Activated CD4-positive, alpha-beta T cell treated with anti-CD3 and anti-CD28 coated beads, Interleukin-2, Interleukin-6, amounts not matched to agents 100 ng/mL and 50 ng/mL, durations not matched to agents 16 hours and 8 hours (primary cell): ENCODE measurements around the gene HIPK2.

ENCODE experiments used
- DNase-seq: peaks from one replicate; pipeline ENCODE4 v3.0.0-alpha.2; 2020

The HIPK2 gene

GRCh38 chr7:139750459-139751095, 27.2 kb downstream of the HIPK2 start:
- no peak for DNase-seq

DNA sequence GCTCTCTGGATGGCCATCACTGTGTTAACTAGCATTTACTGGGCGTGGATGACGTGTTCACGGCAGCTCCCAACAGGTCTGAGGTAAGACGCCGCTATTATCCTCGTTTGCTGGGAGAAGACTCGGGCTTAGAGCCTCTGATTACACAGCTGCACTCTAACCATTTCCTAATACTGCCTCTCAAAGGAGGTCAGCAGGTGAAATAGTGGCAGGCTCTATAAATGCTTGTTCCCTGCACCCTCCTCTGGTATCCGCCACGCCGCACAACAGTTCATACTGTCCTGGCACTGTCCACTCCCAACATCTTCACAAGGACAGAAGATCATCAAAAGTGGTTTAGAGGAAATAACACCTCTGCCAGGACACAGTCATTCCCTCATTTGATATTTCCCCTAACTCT, 28.3 kb downstream of the HIPK2 start:
- no peak for DNase-seq

GRCh38 chr7:139748941-139749340, 28.9 kb downstream of the HIPK2 start:
- DNase-seq = no peak

GRCh38 chr7:139748373-139748765, 29.4 kb downstream of the HIPK2 start:
- no peak for DNase-seq

GRCh38 chr7:139747662-139748372, 30.0 kb downstream of the HIPK2 start:
- DNase-seq = no peak

DNA sequence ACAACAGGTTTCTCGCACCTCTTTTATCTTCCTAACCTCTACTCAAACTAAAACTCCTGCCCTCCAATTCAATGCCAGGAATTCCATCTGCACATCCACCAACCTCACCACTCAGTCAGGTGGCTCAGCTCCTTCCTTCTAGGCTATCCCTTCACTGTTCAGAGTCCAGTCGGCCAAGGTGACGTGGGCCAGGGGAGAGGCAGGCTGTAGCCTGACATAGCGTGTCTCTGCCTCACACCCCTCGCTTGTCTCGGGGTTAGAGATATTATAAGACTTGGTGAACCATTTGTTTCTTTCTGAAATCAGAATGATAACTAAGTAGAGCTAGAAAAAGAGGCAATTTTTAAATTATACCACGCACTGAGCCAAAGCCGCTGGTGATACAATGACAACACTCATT, 31.1 kb downstream of the HIPK2 start:
- DNase-seq = no peak

DNA sequence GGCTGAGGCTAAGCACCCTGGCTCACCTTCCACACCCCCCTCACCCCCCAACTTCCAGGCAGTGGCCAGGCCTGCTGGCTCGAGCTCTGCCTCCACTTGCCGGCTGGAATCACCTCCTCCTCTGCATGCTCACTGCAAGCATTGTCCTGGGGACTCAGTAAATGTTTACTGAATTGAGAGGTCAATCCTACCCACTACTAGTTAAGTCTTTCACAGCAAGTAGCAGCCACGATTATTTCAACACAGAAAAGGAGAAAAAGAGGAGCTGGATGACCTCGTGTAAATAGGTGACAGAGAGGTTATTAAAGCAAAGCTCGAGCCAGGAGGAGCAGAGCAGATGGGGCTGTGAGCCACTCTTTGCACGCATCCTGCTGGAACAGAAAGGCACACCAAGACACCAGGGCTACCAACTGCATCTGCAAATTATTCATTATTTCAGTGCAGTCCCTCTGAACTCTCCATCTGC, 32.1 kb downstream of the HIPK2 start:
- DNase-seq = no peak

- no peak for DNase-seq
Measured at GRCh38 chr7:139744768-139745677, 32.8 kb downstream of the HIPK2 start.

DNA sequence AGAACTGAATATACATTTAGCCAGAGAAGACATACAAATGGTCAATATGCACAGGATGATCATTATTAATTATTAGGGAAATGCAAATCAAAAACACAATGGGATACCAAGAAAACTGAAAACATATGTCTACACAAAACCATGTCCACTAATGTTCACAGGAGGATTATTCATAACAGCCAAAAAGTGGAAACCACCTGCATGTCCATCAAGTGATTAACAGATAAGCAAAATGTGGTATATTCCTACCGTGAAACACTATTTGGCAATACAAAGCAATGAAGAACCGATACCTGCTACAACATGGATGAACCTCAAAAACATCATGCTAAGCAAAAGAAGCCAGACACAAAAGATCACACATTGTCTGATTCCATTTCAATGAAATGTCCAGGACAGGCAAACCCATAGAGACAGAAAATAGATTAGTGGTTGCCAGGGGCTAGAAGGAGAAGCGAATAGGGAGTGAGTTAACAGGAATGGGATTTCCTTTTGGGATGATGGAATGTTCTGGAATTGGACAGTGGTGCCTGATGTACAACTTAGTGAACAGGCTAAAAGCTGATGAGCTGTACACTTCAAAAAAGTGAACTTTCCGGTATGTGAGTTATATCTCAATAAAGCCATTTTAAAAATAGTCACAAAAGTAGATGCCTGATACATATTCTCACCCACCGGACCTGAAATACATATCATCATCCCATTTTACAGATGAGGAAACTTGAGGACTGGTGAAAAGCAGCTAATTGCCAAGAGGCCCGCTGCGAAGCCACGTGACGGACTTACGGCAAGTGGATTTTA, 33.6 kb downstream of the HIPK2 start:
- no peak for DNase-seq

DNA sequence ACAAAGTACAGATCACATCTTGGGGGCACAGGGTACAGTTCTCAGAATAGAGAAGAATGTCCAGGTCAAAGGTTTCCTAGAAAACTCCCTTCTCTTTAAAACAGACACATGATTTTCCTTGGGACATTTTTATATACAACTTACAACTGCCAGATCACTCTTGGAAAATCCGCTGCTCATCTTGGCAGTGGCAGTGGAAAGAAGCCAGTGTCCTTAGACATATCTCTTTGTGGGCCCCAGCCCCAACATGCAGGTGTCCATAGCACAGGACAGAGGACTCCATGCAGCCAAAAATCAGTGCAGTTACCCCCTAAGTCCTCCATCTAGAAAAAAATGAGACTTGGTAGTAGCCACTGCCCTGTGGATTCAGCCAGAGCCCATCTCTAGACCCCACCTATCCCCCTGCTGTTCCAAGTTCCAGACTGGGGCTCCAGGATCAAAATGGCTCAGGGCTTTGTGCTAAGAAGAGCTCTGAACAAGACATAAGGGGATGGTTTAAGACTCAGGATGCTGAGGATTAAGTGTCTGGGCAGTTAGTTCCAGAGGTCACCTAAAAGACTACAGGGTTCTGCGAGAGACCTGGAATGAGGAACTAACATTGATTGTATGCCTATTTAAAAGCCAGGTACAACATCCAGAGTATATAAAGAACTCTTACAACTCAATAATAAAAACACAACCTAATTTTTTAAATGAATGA, 34.4 kb downstream of the HIPK2 start:
- DNase-seq = no peak

DNA sequence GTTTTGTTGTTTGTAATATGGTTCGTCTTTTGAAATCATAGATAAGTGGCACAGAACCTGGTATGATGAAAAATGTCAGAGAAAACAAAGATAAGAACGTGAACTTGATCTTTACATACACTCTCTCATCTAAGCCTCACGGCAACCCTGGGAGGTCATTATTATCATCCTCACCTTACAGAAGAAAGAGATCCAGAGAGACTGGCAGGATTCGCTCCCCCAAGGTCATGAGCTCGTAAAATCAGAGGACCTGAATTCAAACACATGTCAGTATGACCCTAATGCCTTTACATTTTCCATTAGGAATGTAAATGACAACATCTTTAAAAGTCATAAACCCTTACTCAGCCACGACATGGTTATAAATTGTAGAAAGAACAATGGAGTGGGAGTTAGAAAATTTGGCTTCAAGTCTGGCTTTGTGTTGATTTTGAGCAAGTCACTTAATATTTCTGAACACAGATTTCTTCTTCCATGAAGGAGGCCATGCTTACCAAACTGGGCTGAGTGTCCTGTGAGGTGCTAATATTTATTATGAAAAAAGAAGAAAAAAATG, 35.9 kb downstream of the HIPK2 start:
- no peak for DNase-seq

DNA sequence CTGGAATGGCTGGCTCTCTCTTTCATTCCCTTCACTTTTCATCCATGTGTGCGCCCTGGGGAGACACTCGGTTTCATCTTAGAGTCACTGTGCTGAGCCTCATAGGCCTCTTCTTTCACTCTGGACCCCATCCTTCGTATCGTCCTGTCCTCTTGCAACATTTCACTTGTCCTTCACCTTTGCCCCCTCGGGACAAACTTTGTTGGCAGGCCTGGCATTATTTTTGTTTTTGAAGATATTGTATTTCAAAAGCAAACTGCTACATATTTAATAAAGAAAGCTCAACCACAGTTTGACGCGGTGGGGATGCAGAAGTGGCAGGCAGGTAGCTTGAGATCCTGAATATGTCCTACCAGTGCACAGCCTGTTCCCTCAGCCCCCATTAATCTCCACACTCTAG, 36.6 kb downstream of the HIPK2 start:
- no peak for DNase-seq

DNA sequence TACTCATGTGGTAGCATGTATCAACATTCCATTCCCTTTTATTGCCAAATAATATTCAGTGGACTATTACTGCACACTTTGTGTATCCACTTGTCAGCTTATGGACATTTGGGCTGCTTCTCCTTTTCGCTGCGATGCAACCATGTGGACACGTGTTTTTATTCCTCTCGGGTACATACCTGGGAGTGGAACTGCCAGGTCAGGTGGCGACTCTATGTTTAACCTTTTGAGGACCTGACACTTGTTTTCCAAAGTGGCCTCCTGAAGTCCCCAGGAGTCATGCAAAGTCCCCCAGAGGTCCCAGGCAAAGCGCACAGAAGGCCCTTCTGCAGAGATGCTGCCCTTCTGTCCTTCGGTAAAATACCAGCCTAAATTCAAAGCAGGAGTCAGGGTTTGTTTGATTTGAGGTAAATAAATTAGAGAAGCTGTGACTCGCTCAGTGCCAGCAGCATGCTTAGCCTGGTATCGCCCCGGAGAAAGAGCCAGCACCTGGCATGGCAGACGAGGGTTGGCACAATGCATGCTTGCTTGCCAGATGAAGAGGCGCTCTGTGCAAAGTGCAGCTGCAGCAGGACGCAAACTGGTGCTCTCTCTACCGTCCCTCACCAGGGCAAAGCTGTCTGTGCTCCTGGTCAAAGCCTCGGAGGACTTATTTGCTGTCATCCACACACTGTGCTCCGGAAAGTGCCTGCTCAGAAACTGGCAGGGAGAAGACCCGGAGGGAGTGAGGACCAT, 37.8 kb downstream of the HIPK2 start:
- DNase-seq = no peak

- no peak for DNase-seq
Measured at GRCh38 chr7:139738772-139739171, 39.0 kb downstream of the HIPK2 start.

DNA sequence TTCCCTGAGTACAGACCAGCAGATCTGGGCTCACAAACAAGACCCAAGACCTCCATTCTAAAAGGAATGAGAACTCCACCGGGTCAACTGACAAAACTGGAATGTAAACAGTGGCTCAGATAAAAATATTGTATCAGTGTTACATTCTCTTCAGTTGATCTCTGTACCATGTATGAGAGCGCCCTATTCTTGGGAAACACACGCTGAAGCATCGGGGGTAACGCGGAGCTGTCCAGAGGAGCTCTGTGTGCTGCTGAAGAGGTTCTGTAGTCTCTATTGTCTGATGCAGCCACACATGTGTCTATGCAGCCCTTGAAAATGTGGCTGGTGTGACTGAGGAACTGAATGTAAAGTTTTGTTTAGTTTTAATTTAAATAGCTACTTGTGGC, 39.7 kb downstream of the HIPK2 start:
- DNase-seq = no peak

- DNase-seq = peak; percentile 26
Measured at GRCh38 chr7:139737221-139738100, 40.3 kb downstream of the HIPK2 start.

DNA sequence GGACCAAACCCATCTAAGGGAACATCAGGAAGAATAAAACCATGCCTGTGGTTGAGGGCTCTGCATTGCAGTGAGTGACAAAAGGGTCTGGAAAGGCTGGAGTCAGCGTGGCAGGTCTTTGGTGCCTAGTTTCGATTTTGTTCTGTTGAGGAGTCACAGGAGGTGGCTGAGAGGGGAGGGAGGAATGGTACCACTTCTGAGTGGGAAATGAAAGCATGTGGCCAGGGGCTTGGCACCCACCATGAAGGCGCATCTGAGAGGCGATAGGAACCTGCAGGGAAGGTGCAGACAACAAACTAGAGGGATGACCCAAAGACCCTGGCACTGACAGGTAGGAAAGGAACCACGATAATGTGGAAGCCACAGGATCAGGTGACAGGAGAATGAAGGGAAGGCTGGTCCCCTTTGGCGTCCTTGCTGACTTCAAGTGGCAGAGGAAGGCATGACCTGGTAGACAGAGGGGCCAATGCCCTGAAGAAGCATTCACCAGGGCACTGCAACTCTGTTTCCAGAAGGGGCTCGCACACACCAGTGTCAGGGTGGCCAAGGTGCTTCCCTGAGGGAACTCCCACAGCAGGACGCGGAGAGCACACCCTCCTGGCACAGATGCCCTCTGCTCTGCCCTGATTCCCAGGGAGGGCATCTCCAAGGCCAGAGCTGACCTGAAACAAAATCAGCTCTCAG, 41.7 kb downstream of the HIPK2 start:
- no peak for DNase-seq

GRCh38 chr7:139735466-139735865, 42.3 kb downstream of the HIPK2 start:
- DNase-seq = no peak

GRCh38 chr7:139734395-139734794, 43.4 kb downstream of the HIPK2 start:
- no peak for DNase-seq
